RPMI8226 (cell line): ENCODE measurements around the gene CENPE.

Source experiments
- DNase-seq: peaks from one replicate; pipeline ENCODE4 v3.0.0-alpha.2; 2015

The CENPE gene

GRCh38 chr4:103074744-103075434 lies 123.3 kb downstream of the CENPE start:
- peak; percentile 26 for DNase-seq

DNA sequence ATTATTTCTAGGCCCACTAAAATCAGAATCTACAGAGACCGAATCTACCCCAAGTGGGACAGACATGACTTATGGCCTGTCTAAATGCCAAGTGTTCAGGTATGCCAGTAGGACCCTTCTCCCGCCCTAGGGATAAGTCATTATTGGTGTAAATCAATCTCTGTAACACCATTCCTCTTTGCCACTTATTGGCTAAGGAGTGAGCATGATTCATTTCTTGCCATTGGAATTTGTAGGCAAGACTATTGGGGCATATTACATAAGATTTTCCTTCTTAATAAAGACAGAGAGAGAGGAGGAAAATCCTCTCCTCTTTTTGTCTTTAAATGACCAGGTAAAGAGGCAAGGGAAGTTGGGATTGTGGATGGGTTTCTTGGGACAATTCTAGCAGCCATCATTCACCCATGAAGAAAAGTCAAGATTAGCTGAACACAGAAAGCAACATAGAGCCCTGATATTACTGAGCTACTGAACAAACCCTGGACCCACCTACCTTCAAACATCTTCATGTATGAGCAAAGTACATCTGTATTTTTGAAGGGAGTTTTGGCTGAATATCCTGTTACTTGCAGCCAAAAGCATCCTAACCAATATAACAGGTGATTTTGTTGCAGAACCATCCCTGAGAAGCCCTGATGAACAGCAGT lies 124.2 kb downstream of the CENPE start:
- DNase-seq: no peak

- no peak for DNase-seq
These were observed 130.1 kb downstream of the CENPE start for GRCh38 chr4:103067841-103068547.

DNA sequence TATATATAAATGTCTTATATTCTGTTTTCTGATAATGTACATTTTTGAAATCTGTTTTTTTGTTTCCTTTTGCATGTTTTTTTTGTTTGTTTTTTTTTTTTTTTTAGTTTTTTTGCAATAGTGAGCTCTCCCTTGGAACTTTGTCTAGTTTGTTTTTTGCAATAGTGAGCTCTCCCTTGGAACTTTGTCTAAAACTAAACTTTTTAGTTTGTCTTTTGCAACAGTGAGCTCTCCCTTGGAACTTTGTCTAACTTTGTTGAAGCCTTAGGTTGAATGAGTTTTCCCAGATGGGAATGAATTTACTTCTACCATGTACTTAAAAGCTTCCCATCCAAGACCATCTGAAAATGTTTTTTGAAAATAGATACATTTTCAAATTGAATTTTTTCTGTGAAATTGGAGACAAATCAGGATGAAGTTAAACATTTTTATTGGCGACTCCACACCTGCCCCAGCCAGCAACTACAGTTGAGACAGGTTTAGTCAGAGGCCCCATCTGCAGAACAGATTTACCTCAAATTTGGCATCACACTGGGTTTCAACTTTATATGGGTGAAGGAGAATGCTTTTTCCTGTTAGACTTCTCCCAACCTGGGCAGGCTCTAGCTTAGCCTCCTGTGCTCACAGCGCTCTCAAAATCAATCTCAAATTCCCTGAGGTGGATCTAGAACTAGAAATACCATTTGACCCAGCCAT lies 137.5 kb downstream of the CENPE start:
- DNase-seq: no peak
